Anterior cingulate cortex (tissue), 58 donors: ENCODE results near the gene RPS2.
A peak's percentile ranks its signal among the peaks of the same experiment; 100 is the strongest.

Experiments used
- DNase-seq, 58 donors: peaks; one replicate each; lab custom pipeline; 2025; lab: John Stamatoyannopoulos, UW

RPS2 gene

DNA sequence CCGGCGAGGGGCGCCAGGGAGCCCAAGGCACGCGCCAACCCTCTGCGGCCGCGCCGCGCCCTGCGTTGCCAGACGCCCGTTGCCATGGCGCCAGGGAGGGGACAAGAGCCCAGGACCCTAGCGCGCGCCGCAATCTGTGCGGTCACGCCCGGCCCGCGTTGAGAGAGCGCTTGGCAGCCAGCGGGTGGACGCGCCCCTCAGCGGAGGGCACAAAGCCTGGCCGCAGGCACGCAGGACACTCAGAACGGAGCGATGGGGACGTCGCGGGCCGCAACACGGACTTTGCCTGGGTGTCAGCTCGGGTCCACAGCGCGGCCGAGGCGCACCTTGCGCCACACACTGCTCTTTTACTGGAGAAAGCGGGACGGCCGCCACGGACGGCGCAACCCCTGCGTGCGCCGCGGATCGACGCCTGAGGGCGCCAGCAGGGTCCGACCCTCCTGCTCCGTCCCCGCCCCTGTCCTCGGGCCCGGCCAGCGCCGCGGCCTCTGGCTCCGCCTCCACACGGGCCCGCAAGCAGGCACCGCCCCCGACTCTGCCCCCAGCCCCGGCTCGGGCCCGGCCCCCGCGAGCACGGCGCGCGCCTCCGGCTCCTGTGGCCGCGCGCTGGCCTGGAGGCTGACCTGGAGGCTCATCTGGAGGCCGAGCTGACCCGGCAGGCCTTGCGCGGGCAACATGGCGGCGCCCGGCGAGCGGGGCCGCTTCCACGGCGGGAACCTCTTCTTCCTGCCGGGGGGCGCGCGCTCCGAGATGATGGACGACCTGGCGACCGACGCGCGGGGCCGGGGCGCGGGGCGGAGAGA is 19.1 kb upstream of the RPS2 start, which contains the start of gene GFER:
TSS of gene GFER (plus strand) at position 650 of the 803 bp plus-strand sequence. CDS start at position 676, 26 bp downstream.
- DNase-seq: peak; percentile 16 to 93 (median 82)

DNA sequence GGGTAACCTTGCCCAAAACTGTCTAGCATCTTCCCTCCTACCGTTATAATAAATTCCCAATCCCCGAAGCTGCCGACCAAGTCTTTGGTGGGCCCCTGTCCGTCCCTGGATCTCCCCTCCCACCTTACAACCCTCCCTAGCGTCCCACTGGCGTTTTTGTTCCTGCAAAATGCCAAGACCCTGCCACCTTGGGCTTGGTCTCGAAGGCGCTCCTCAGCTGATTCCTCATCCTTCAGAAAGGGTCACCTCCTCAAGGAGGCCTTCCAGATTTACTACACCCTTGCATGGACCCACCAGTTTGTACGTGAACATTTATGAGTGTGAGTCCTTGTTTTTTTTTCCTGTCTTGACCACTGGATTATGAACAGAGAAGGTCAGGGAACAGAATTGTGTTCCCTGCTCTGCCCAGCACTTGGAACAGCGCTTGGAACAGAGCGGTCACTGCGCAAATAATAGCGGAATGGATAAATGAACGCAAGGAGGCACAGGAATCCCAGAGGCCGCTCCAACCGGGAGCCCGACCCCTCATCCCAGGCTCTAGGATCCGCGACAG is 18.4 kb upstream of the RPS2 start:
- no peak for DNase-seq

DNA sequence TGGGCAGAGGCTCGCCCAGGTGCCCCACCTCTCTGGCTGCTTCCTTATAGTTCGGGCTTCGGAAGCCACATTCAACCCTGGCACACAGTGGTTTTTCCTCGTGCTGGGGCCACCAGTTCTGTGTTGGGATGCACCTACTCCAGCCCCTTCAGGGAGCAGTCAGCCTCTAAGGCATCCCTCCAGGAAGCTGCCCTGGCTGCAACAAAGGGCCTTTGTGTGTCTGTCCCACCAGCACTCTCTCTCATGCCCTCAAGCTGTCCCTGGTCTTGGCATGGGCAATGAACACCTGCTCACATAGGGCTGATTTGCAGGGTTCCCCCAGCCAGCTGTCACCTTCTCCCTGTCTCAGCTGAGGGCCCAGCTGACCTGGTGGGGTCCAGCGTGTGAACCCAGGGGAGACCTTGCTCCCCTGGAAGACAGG is 17.4 kb upstream of the RPS2 start:
- DNase-seq: peak in 18 of 58 donors; percentile 6 to 63 (median 38)

DNA sequence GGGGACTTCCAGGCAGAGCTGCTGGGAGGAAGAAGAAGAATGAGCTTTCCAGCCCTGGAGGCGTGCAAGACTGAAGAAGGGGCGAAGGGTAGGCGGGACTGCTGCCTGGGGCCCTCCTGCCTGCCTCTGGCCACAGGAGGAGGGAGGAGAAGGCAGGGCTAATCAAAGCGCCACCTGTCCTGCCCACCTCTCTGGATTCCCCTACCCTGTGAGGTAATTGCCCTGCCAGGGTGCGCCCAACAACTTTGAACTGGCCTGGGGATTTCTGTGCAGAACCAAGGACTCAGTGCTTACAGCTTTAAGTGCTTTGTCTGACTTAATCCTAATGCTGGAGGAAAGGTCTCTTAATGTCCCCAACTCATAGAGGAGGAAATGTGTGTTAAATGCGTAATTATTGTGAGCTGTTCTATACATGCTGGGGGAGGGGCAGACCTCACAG is 16.8 kb upstream of the RPS2 start, which contains the start of gene NOXO1:
TSS of gene NOXO1 (minus strand) at position 72 of the 439 bp plus-strand sequence. CDS start 290 bp downstream, outside the sequence.
- DNase-seq: no peak

DNA sequence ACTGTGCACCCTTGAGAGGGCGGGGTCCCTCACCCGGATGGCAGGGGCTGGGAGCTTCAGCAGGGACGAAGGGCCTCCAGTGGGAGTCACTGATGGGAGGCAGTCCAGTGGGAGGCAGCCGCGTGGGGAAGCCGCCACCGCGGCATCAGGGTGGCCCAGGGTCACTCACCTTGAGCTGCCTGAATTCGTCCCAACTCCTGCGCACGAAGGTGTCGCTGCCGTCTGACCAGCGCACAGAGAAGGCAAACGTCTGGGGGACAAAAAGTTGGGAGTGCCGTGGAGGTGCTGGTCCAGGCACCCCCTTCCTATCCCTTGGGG is 16.1 kb upstream of the RPS2 start:
- DNase-seq: no peak

DNA sequence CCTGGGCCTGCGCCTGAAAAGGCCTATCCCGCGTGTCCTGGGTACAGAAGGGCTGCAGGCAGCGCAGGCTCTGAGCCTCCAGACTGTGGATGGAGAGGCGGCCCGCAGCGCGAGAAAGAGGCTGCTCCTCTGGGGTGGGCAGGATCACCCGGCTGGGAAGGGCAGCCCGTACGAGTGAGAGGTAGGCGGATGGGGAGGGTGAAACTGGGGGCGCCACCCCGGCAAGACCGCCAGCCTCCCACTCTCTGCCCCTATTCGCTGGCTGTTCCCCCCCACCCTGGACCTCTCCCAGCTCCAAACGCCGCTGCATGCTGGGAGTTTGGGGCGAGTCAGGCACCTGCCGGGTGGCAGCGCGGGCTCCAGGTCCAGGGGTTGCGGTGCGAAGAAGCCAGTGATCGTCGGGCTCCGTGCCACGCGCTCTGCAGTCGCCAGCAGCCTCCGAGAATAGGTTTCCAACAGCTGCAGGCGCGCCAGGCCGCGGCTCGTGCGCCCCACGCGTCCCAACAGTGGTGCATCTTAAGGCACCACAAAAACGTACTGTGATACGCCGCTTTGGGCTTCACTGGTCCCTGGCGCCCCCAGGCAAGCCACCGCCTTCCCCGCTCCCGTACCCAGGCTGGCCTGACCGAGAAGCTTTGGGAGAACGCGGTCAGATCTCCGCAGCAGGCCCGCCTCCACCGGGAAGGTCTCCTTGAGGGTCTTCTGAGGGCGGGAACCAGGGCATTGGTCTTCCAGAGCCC is 15.6 kb upstream of the RPS2 start:
- DNase-seq: no peak

DNA sequence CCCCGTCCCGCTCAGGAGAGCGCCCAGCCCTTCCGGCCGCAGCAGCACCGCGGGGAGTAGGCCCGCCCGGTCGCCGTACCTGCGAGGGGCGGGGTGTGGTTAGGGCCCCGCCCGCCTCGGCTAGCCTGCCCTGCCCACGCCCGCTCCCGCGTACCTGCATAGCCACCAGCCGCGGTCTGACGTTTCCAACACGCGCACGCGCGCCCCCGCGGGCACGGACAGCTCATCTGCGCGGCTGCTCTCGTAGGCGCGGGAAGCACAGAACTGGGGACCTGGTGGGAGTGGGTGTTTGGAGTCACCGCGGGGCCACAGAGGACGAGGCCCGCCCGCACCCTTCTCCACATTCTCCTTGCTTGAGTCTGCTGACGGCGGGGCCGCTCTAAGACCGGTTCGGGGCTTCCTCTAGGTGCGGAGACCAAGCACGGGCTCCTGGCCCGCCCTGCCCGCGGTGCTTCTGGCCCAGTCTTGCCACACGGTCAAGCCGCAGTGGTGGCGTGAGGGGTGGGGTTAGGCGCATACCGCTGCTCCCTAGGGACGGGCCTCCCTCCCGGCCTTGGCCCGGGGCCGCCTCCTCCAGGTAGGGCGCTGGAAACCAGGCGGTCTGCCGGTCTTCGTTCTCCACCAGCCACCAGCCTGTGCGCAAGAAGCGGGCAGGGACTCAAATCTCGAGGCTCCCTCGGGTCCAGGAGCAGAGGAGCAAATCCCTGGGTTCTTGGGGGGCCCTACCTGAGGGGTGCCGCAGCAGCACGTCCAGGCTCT is 14.8 kb upstream of the RPS2 start:
- peak in 1 of 58 donors; percentile 18 for DNase-seq

DNA sequence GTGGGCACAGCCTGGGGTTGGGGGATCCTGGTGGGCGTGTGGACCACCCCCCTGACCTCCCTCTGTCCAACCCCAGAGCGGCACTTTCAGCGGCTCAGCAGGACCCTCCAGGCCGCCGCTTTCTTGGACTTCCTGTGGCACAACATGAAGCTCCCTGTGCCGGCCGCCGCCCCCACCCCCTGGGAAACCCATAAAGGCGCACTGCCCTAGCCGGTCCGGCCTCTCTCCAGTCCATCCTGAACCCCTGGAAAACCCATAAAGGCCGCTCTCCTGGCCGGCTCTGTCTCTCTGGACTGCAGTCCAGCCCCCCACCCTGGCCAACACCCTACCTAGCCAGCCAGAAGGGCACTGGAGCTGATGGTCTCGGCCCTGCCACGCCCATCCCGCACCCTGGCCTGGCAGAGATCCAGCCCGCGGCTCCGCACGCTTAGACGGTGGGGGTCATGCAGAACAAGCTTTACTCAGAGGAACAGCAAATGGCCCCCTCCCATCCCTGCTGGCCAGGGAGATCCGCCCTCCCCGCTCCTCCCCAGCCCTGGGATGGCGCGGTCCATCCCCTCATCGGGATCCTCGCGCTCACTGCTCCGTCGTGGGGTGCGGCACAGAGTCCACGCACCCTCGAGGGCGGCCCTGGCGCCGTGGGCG is 14.0 kb upstream of the RPS2 start:
- no peak for DNase-seq

DNA sequence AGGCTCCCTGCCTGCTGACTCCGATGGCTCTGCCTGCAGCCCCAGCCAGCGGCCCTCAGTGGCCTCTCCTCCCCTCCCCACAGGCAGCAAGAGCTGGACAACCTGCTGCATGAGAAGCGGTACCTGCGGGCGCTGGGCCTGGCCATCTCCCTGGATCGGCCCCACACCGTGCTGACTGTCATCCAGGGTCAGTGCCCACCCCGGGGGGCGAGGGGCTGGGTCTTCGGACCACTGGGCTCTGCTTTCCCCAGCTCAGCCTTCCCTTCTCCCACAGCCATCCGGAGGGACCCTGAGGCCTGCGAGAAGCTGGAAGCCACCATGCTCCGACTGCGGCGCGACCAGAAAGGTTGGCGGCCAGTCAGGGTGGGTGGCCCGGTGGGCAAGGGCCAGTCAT is 13.2 kb upstream of the RPS2 start:
- DNase-seq: no peak

DNA sequence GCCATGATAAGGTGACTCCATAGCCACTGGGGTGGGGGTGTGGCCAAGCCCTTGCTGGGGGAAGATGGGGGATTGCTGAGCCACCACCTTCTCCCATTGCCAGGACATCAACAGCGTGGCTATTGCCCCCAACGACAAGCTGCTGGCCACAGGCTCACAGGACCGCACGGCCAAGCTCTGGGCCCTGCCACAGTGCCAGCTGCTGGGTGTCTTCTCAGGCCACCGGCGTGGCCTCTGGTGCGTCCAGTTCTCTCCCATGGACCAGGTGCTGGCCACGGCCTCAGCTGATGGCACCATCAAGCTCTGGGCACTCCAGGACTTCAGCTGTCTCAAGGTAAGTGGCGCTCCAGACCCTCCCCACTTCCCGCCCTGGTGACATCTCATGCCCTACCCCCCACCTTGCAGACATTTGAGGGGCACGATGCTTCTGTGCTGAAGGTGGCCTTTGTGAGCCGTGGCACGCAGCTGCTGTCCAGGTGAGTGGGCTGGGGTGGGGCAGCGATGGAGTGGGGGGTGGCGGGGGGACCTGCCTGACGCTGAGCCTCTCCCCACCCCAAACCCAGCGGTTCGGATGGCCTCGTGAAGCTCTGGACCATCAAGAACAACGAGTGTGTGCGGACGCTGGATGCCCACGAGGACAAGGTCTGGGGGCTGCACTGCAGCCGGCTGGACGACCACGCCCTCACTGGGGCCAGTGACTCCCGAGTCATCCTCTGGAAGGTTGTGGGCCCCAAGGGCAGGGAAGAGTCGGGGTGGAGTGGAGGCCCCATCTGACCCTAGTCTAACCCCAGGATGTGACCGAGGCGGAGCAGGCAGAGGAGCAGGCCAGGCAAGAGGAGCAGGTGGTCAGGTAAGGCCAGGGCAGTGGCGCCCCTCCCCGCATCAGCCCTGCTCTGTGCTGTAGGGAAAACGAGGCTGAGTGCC is 12.6 kb upstream of the RPS2 start:
- no peak for DNase-seq

DNA sequence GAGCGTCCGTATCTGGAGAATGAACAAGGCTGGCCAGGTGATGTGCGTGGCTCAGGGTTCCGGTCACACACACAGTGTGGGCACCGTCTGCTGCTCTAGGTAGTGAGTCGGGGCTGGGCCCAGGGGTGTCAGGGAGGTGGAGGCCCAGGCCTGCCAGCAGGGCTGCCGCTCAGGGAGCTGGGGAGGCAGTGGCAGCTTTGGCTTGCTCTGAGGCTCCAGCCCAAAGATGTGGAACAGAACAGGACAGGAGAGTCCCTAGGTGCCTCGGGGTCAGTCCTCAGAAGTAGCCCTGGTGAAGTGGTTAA is 11.5 kb upstream of the RPS2 start:
- no peak for DNase-seq

DNA sequence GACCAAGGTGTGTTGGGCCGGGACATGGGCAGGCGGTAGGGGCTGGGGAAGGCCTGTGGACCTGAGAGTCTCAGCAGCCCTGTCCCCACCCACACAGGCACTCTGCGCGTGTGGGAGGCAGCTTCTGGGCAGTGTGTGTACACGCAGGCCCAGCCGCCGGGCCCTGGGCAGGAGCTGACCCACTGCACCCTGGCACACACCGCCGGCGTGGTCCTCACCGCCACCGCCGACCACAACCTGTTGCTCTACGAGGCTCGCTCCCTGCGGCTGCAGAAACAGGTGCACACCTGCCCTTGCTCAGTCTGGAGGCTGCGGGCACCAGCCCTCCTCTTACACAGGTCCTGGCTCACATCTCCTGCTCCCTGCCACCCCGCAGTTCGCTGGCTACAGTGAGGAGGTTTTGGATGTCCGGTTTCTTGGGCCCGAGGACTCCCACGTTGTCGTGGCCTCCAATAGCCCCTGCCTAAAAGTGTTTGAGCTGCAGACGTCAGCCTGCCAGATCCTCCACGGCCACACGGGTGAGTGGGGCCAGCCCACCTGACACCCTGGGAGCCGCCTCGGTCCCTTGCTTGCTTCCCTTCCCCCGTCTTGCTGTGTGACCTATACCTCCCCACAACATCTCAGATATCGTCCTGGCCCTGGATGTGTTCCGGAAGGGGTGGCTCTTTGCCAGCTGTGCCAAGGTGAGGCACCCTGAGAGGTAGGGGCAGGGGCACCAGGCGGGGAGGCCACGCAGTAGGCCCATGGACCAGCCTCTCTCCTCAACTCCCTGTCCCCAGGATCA is 11.0 kb upstream of the RPS2 start:
- DNase-seq: no peak

DNA sequence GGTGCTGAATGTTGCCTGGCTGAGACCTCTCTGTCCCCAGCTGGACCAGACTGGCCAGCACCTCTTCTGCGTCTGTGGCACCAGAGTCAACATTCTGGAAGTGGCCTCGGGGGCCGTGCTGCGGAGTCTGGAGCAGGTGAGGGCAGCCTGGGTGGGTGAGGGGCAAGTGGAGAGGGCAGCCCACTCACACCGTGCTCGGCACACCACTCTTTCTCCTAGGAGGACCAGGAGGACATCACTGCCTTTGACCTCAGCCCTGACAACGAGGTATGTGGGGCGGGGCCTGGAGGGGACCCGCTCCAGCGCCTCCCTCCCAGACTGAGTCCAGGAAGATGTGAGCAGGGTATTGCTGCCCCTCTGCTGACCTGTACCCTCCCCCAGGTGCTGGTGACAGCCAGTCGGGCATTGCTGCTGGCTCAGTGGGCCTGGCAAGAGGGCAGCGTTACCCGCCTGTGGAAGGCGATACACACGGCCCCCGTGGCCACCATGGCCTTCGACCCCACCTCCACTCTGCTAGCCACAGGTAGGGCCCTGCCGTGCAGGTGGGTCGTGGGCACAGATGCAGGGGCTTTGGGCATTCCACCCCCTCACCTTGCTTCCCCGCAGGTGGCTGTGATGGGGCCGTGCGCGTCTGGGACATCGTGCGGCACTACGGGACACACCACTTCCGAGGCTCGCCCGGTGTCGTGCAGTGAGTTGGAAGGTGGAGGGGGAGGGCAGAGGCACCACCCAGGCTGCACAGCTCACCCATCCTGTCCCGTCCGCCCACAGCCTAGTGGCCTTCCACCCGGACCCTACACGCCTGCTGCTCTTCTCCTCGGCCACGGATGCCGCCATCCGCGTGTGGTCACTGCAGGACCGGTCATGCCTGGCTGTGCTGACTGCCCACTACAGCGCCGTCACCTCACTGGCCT is 9.8 kb upstream of the RPS2 start:
- no peak for DNase-seq

DNA sequence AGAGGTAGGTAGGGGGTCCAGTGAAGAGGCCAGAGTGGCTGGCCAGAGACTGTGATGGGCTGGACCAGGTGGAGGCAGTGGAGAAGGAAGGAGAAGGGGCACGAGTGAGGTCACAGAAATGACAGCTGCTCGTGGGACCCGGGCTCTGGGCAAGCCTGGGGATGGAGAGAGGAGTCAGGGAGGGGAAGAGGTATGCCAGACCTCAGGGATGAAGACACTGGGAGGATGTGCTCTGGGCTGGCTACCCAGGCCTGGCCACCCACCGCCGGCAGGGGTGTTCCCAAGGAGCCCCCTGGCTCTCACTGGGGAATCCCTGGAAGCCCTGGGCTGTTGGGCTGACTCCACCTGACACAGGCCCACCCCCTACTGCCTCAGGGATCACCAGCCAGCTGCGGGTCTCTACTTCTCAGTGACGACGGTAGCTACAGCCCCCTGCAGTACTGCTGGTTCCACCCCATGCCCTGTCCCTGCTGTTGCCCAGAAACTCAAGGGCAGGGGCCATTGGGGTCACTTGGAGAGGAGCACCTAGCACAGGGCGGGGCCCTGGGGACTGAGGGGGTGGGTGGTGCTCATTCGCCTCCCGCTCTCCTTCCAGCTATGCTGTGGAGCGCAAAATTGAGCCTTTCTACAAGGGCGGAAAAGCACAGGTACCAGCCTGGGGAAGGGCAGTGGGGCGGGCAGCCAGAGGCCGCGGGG is 9.0 kb upstream of the RPS2 start:
- no peak for DNase-seq

DNA sequence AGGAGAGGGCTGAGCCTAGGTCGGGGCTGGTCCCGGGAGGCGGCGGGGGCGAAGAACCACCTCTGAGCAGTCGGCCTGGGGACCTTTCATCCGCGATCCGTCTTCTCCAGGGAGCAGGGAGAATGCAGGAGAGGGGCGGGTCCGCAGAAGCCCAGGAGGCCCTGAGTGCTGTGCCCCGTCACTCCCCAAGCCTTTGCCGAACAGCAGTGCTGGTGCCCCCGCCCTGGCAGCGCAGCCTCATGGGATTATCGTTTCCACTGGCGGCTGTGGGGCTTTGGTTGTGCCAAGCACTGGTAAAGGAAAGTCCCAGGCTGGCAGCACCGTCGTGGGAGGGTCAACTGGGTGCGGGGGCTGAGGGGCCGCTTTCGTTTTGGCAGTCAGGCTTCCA is 7.9 kb upstream of the RPS2 start:
- no peak for DNase-seq

DNA sequence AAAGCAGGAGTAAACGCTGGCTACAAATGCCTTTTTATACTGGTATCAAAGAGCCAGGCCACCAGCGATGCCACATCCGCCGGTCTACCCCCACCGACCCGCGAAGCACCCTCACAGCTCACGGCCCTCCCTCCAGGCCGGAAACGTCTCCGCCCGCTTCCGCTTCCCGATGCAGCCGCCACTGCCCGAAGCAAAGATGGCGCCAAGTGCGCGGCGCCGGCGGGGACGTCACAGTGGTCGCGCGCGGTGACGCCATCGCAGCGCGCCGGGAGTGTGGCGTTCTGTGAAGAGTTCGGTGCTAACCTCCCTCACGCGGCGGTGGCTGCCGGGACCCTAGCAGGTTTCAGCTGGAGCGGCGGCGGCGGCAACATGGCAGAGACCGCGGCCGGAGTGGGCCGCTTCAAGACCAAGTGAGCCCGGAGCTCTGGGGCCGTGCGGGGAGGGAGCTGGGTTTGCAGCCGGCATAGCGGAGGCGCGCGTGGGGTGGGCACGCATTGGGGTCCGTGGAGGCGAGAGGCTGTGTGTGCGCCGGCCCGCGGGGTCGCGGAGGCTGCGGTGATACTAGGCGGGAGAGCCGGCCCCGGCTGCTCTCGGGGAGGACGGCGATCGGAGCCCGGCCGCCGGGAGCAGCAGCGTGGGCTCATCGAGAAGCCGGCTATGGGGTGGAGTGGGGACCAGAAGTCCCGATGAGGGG is 7.3 kb upstream of the RPS2 start, which contains the start of gene TBL3:
TSS of gene TBL3 (plus strand) at position 258 of the 694 bp plus-strand sequence. CDS start at position 370, 112 bp downstream.
- peak; percentile 75 to 97 (median 90) for DNase-seq
